ENCODE data around the gene AHCYL2.
"Not testable (repeated sequence)": the region's sequence is repeated elsewhere in the genome, so short reads cannot be mapped to it uniquely, and the experiment has no call there.

Gene AHCYL2

DNA sequence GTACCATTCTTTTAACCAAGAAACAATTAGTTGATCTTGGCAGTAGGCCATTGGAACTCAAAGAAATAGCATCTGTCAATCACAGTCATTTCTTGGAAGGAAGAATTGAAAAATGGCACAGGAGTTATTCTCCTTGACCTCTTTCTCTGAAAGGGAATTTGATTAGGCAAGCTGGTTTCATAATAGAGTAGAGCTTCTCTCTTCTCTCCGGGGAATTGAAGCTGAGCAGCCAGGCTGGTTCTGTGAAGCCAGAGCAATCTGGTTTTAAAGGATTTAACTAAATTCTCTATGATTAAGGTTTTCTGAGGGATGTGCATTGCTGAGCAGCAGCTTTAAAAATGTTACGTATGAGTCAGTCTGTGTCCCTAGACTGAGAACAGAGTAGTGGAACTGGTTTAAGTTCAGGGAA, 70.2 kb downstream of the AHCYL2 start:
- DNase-seq: no peak

DNA sequence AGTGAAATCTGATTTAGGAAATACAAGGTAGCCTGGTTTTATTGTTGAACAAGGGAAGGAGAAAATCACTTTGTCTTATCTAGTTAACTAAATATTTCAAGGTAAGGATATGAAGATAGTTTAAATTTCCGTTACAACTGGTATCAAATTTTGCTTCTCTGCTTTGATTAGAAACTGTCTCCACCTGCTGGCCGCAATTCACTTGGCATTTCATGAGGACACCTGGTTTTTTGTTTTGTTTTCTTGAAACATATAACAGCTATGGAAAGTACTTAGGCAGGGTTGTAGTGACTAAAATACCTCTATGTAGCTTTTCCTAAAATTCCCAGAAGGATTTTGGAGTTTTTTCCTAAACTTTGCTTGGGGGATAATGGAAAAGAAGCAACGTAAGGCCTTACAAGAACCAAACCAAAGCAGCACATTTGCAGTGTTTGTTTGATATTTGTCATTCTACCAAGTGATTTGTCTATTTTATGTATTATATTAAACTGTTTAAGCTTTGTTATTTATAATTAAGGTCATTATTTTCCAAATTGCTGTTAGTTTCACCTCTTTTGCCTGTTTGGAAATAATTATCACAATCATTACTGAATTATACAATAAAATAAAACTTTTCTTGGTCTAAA, 73.6 kb downstream of the AHCYL2 start:
- no peak for DNase-seq

DNA sequence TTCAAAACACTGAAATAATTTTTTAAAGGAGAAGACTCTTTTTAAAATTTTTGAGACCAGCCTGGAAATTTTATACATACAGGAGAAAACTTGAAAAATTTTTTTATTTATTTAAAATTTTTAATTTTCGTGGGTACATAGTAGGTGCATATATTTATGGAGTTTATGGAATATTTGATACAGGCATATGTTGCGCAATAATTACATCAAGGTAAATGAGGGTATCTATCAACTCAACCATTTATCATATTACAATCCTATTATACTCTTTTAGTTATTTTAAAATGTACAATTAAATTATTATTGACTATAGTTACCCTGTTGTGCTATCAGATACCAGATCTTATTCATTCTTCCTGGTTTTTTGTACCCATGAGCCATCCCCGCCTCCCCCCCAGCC, 75.1 kb downstream of the AHCYL2 start:
- no peak for DNase-seq

DNA sequence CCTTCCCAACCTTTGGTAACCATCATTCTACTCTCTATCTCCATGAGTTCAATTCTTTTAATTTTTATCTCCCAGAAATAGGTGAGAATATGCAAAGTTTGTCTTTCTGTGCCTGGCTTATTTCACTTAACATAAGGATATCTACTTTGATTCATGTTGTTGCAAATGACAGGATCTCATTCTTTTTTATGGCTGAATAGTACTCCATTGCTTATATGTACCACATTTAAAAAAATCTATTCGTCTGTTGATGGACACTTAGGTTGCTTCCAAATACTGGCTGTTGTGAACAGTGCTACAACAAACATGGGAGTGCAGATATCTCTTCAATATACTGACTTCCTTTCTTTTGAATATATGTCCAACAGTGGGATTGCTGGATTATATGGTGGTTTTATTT, 75.5 kb downstream of the AHCYL2 start:
- not testable (repeated sequence) for DNase-seq

DNA sequence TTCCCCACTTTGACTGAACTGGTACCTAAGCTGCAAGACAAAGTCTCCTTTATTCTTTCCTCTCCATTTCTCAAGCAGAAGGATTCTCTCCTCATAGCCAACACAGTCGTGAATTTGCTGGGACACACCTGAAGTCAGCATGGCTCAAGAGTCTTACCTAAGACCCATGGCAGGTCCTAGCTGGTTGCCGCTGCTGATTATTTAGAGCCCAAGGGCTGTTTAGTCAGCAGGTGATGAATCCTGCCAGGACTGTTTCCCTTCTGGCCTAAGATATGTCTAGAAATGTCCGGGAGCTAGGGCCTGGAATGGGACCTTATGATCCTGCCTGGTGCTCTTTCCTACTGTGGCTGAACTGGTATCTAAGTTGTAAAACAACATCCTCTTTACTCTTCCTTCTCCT, 82.8 kb downstream of the AHCYL2 start:
- DNase-seq: no peak

DNA sequence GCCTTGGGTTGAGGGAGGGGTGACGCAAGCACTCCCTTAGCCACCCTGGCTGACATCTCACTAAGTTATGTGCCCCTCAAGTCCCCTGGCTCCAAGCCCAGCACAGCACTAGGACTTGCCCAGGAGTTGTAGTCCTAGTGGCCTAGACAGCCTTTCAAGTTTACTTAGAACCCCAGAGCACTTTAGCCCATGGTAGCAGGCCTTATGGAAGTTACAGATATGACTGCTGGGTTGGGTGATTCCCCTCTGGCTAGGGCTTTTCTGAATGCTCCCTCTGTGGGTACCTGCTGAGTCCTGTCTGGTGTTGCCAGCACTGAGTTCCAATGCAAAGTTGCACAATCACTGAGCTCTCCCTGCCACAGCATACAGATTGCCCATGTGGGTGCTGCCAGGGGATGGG, 83.2 kb downstream of the AHCYL2 start:
- no peak for DNase-seq

DNA sequence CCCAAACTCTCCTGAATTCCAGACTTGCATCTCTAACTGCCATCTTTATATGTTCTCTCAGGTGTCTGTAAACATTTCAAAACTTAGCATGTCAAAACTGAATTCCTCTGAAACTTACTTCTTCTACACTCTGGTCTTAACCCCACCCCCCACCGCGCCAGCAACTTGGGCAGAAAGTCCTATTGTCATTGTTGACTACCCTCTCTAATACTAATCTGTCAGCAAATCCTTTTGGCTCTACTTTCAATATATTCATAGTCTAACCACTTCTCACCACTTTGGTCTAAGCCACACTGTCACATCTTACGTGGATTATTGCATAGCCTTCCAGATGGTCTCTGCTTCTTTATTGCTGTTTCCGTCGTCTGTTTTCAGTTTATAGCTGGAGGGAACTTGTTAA, 86.6 kb downstream of the AHCYL2 start:
- DNase-seq: no peak

DNA sequence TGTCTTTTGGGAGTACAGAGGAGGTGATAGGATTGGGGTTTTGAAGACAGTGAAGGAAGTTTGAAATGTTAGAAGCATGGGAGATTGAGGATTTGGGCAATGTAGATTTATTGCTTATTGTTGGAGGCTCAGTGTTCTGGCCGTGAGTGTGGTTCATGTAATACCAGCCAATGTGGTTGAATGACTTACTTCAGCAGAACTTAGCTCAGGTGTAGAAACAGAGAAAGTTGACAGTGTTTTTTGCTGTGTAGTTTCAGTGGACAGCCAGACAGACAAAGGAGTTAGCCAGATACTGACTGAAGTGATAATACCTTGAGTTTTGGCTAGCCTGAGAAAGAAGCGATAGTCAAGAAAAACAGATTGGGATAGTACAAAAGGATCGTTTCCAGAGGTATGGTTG, 88.5 kb downstream of the AHCYL2 start:
- no peak for DNase-seq

DNA sequence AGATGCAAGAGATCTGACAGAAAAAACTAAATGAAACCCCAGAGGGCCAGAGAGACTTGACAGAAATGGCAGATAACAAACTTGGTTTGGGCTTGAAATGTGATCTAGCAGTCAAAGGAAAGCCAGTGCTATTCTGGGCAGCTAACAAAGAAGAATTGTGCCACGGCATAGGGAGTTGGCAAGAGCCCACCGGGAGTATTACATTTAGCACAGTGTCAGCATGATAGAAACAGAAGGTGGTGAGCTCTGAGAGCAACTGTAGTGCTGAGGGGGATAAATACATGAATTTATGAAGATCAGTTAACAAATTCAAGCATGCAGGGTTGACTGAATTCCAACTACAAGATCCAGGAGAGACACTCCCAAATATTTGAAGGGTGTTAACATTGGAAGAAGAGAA, 91.1 kb downstream of the AHCYL2 start:
- DNase-seq: no peak

DNA sequence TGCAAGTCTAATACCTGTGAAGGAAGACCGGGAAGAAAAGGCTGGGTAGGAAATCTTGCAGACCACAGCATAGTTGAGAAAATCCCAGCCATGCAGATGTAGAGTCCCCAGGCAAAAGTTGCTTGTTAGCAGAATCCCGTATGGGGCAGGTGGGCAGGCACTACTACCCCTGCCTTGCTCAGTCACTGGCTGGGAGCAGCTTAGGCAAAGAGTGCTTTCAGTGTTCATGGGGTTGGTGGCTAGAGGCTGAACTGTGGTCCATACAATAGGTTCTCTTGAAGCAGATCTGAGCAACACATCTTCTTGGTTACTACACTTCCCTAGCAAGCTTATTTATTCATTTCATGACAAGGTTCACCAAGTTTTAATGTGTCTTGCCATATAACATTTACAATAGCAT, 92.6 kb downstream of the AHCYL2 start:
- DNase-seq: no peak

DNA sequence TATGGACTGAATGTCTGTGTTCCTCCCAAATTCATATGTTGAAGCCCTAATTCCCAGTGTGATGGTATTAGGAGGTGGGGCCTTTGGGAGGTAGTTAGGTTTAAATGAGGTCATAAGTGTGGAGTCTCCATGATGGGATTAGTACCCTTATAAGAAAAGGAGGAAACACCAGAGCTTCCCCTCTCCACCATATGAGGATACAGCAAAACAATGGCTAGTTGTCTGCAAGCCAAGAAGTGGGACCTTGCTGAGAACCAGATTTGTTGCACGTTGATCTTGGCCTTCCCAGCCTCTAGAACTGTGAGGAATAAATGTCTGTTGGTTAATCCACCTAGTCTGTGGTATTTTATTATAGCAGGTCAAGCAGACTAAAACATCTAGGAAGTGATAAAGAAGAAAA, 102.2 kb downstream of the AHCYL2 start:
- no peak for DNase-seq

DNA sequence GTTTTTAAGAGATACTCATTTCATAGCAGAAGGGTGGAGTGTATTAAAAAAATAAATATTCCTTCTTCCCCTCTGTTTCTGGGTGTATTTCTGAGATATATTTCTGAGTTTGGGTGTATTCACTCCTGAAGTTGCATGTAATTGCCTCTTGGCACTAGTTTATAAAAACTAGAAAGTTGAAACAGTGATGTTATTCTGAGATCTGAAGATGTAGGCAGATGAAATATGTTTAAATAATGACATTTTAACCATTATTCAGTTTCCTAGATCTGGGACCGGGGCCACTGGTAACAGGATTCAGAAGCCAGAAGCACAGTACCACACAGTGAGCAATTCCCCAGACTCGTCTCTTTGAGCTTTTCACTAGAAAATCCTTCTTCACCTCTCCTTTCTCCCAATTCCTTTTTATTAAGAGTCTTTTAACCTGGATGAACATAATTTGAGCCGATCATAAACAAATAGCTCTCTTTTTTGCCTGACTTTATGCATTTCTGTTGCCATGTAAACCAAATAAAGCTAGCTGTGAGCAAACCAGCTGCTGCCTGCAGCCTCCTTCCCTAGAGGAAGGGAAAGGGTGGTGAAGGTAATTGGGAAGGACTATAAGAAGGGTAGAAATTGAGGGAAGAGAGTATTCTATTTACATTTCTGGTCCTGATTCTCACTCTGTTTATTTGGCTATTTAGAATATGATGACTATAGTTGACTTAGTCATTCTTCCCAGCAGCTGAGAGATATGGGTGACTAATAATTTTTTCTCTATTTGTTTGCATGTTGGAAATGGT, 107.6 kb downstream of the AHCYL2 start:
- no peak for DNase-seq

DNA sequence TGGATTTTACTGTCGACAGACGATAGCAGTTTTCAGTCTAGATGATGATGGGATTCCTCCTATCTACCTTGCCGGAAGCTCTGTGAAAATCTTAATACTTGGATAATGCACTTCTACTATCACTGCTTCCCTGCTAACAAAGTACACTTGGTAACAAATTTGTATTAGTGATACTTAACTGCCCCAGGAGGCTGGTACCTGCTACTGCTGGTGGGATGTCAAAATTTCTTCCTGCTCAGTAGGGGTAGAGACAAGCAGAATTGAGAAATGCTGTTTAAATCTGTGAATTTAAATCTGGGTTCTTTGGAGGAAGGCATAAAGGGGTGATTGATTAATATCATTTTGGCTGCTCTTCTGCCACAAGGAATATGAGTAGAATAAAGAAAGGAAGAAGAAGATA, 109.6 kb downstream of the AHCYL2 start:
- no peak for DNase-seq

DNA sequence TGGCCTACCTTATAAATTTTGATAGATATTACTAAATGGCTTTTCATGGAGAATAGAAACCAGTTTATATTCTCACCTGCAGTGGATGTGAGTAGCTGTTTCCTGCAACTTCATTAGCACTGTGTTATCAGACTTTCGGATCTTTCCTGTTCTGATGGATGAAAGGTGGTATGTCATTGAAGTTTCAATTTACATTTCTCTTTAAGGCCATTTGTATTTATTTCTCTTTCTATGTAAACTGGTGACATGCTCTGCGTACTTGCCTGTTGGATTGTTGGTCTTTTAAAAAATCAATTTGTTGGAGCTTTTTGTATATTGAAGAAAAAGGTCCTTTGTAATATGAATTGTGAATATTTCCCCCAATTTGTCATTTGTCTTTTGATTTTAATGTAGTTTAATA, 113.6 kb downstream of the AHCYL2 start:
- no peak for DNase-seq

DNA sequence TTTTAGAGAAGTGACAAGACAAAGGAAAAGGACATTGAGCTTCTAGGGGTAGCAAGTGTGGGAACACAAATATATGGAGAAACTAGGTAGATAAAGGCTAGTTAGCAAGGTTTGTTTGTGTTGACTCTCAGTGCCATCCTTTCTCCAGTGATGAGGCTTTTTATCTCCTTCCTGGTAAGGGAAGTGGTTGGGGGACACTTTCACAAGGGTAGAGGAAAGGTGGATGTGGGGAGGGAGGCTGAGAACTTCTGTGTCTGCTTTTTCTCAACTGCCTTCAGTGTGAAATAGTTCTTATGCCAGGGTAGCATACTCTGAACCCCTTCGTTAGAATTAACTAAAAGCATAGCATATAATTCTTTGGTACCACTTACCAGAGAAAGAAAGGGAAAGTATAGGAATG, 116.4 kb downstream of the AHCYL2 start:
- no peak for DNase-seq

DNA sequence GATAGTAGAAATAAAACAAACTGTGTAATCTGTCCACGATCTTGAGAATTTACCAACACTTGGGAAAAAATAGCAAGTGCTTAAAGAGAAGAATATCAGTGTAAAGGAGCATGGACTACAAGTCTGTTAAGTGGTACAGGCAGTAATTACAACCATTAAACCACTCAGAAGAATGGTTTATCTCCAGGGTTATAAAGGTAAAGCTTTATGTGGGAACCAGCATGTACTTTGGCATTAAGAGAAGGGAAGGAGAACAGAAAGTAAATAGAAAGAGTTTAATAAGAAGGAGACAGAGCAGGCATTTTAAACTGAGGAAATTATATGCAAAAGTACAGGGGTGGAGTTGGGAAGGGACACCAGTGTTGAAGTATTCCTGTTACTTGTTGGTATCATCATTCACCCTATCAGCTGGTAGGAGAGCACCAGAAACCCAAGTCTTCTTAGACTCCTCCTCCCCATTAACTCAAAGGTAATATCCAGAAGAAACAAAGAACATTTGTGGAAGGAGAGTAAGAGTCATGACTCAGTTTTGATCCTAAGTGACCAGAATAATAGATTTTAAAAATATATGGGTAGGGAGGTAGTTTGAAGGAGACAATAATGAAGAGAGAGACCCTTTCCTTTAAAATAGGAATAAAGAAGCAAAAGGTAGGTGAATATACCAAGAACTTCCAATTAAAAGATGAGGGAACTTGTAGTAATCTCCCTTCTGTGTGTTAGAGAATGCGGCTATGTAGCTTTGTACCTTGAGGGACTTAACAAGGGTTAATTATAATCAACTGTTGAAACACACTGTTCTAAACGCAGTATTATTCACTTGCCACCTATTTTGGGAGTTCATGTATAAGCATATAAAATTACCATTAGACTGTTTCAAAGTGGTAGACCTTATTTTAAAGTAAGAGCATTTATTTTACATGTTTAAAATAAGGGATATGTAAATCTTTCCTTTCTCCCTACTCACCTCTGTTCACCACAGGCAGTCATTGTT, 117.3 kb downstream of the AHCYL2 start:
- no peak for DNase-seq

DNA sequence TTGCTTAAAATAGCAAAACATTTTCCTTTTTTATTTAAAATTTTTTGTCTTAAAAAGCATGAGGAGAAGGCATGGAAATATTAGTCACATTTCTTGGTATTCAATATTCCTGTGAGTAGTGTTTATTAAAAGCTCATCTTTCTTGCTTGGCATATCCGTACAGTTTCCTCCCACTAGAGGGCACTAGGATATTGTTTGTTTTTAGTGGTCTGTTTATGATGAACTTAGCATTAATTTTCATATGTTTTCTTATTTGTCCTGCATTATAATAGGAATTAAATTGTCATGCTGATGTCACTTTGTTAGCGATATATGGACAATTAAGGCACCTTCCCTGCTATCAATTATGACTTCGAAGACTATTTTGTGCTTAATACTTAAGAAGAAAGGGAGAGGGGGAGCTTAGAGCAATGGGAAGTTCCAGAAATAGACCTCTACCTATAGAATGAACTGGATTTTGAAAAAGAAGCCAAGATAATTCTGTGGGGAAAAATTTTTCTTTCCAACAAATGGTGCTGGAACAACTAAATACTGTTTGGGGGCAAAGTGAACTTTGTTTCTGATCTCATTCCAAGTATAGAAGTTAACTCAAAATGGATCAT, 118.4 kb downstream of the AHCYL2 start:
- DNase-seq: no peak

DNA sequence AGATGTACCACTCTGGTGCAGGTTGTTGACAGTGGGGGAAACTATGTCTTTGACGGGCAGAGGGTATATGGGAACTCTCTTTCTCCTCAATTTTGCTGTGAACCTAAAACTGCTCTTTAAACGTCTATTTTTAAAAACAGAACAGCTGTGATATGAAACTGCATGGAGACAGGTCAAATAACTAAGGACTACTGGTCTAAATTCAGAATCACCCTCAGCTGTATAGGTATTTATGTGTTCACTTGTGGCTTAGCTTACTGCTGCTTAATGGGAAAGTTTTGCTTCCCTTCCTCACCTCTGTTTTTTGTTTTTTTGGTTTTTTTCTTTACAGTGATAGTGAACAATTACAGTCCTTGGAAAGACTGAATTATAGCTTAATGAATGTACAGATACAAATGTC, 122.5 kb downstream of the AHCYL2 start:
- no peak for DNase-seq

DNA sequence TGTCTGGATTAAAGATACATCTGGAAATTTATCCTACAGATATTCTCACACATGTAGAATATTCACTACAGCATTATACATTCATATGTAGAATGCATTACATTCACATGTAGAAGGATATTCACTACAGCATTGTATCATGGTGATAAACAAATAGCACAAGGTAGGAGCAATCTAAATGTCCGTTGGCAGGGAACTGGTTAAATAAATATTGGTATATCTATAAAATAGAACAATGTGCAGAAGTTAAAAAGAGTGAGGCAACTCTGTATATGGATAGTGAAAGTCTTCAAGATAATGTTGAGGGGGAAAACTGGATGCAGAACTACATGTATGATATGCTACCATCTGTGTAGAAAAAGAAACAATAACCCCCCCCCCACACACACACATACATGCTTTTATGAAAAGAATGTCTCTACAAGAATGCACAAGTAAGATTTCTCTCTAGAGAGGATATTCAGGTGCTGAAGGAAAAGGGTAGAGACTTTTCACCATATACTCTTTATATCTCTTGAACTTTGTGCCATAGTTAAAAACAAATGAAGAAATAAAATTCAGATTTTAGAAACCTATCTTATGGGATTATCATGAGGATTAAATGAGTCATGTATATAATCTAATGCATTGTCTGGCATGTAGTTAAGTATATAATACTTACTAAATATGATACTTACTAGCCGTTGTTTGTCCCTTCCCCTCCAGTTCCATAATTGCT, 123.4 kb downstream of the AHCYL2 start:
- no peak for DNase-seq

DNA sequence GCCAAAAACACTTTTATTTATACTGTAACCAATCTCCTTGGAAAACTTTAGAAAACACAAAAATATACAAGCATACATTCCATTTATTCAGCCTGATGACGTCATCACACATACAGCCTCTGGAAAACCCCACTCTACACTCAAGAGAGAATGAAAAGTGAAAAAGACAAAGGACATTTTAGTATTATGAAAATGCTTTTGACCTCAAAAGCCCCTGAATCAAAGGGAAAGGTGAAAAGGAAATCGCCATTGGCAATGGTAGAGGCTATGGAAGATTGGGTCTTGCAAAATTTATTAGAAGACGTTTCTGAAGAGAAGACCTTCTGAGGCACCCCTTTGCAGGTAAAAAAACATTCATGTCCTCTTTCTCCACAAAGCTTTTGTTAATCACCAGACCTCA, 126.5 kb downstream of the AHCYL2 start:
- no peak for DNase-seq

DNA sequence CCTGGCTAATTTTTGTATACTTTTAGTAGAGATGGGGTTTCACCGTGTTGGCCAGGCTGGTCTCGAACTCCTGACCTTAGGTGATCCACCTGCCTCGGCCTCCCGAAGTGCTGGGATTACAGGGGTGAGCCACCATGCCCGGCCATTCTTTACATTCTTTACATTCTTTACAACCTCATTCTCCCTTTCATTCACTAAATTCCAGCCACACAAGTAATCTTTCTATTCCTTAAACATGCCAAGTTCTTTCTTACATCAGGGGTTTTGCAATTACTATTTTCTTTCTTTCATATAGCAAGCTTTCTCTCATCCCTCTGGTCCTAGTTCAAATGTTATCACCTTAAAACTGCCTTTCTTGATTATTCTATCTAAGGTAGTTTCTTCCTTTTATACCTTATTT, 128.3 kb downstream of the AHCYL2 start:
- DNase-seq: not testable (repeated sequence)

DNA sequence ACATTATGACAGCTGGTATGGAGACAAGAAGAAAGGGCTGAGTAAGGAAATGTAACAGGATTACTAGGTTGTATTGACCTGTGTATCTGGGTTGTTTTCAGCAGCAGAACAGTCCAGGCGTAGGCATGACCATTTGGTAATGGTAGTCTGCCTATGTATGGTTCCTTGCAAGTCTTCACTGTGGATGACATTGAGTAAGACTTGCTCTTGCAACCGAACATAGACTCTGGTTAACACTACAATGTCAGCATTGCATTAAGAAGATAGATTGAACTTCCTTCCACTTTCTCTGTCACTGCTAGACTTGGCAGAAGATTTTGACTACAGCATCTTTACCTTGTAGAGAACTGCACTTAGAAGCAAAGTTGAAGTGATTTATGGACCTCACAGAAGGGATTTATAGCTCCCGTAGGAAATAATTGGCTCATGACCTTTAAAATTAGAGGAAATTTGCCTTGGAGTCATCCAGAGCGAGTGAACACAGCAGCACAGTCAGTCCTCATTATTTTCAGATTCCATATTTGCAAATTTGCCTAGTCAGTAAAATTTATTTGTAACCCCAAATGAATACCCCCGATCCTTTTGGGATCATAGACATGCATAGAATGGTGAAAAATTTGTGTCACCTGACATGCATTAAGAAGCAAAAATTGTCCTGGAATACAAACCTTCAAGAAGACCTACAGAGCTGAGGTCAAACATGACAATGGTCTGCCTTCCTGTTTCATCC, 129.8 kb downstream of the AHCYL2 start:
- no peak for DNase-seq
